Measurements from ENCODE around the gene SMG5.

- TF ChIP-seq CTCF (IDR thresholded peaks at IDR 0.05), result no peak
- no peak for TF ChIP-seq EP300 (IDR thresholded peaks at IDR 0.05)
- no peak for TF ChIP-seq POLR2A (IDR thresholded peaks at IDR 0.05)
Measured at GRCh38 chr1:156276966-156277381, 5.7 kb downstream of the SMG5 start.

Measured in ovary (tissue), 3 donors.